T-cell (primary cell): ENCODE measurements around the gene HOTAIR. TPM values are rescaled to one million over a fixed set of nuclear protein-coding genes. Genes with fewer than 3 reads are reported as not detected.
A peak's percentile ranks its signal among the peaks of the same experiment; 100 is the strongest.

Experiments
- ATAC-seq, 4 experiments: fragments of 200-7000 bp in 3 of 4; fragments of 150-1000 bp in 1 of 4; cut with Tn5 transposase; replicated peaks in 1 of 4; 1 replicate in 3 of 4; 2 replicates in 1 of 4; pipeline ENCODE4 v1.10.0; 2021; ENCODE audit warnings: moderate library complexity in 3 of 4, mild to moderate bottlenecking in 2 of 4, moderate number of reproducible peaks in 1 of 4
- CTCF ChIA-PET, 2 donors: fragments of 300-600 bp; sonication (Branson Sonifier 250); formaldehyde crosslinking; loops; one replicate each; lab custom pipeline; 2022; ENCODE audit warnings: antibody characterized with exemption in 2 of 2; lab: Charles Lee
- POLR2A ChIA-PET, 2 donors: fragments of 300-600 bp; sonication (Branson Sonifier 250); formaldehyde crosslinking; loops; one replicate each; lab custom pipeline; 2022; ENCODE audit warnings: antibody characterized with exemption in 2 of 2; lab: Charles Lee
- DNase-seq, 35 experiments: peaks; one replicate each; pipeline versions ENCODE4 v3.0.0 to v3.0.0-alpha.2; 2013 to 2023
- H3K27ac ChIP-seq: one replicate; pipeline ENCODE4 v1.5.1; 2013; ENCODE audit warnings: low read length
- H3K27me3 ChIP-seq, 2 experiments: replicated peaks in 1 of 2; 1 replicate in 1 of 2; 2 replicates in 1 of 2; pipeline versions ENCODE4 v1.6.1 to v1.7.0; 2013; ENCODE audit warnings: low read length in 1 of 2, mixed read lengths in 1 of 2; ENCODE audit not compliant: control insufficient read depth in 2 of 2, insufficient read depth in 2 of 2; ENCODE audit errors: extremely low read depth in 1 of 2
- H3K36me3 ChIP-seq, 2 donors: 1 replicate in 1 of 2; 2 replicates in 1 of 2; pipeline versions ENCODE4 v1.6.1 to v1.7.0; 2013; ENCODE audit warnings: low read length in 1 of 2; ENCODE audit not compliant: control insufficient read depth in 2 of 2, insufficient read depth in 1 of 2; ENCODE audit errors: extremely low read depth in 1 of 2
- H3K4me1 ChIP-seq, 2 experiments: 1 replicate in 1 of 2; 2 replicates in 1 of 2; pipeline versions ENCODE4 v1.6.1 to v1.7.0; 2013; ENCODE audit warnings: low read length in 2 of 2, mixed read lengths in 1 of 2; ENCODE audit not compliant: insufficient read depth in 2 of 2, control insufficient read depth in 1 of 2; ENCODE audit errors: extremely low read depth in 1 of 2
- H3K4me3 ChIP-seq, 2 donors: 1 replicate in 1 of 2; 2 replicates in 1 of 2; pipeline versions ENCODE4 v1.5.1 to v1.7.0; 2013; ENCODE audit warnings: mild to moderate bottlenecking in 2 of 2, low read length in 1 of 2, moderate library complexity in 1 of 2; ENCODE audit not compliant: control insufficient read depth in 1 of 2; ENCODE audit errors: extremely low read depth in 1 of 2
- H3K9me3 ChIP-seq: 2 replicates; pipeline ENCODE4 v1.7.0; 2013
- H3K27ac Mint-ChIP-seq, 2 donors: one replicate each; pipeline ENCODE4 v1.8.0; 2020 to 2021; ENCODE audit warnings: mild to moderate bottlenecking in 2 of 2, mixed read lengths in 2 of 2
- H3K27me3 Mint-ChIP-seq, 2 donors: one replicate each; pipeline ENCODE4 v1.8.0; 2021 to 2022; ENCODE audit warnings: mixed read lengths in 2 of 2
- H3K36me3 Mint-ChIP-seq: one replicate; pipeline ENCODE4 v1.8.0; 2021; ENCODE audit warnings: mixed read lengths
- H3K4me1 Mint-ChIP-seq, 3 donors: one replicate each; pipeline ENCODE4 v1.8.0; 2020 to 2022; ENCODE audit warnings: mixed read lengths in 3 of 3, mild to moderate bottlenecking in 1 of 3
- H3K4me3 Mint-ChIP-seq, 3 donors: one replicate each; pipeline ENCODE4 v1.8.0; 2020 to 2022; ENCODE audit warnings: mild to moderate bottlenecking in 3 of 3, mixed read lengths in 3 of 3, moderate library complexity in 3 of 3
- H3K9me3 Mint-ChIP-seq, 3 donors: one replicate each; pipeline ENCODE4 v1.8.0; 2020 to 2022; ENCODE audit warnings: mixed read lengths in 3 of 3
- WGBS: methylation state at CpG from one replicate; pipeline ENCODE4 v1.1.5; 2013; ENCODE audit warnings: missing lambda C conversion rate; ENCODE audit not compliant: insufficient coverage; 5-methylcytosine and 5-hydroxymethylcytosine counted together
- total RNA-seq, 35 experiments: library from RNA in 6 of 35; stranded (reverse) in 6 of 35; fragments of 120-200 nt in 1 of 35; gene quantifications; one replicate each; pipeline versions ENCODE4 v1.2.1 to v1.2.4 and lab custom pipeline; 2013 to 2026

HOTAIR gene
- total RNA-seq, 5 donors from 2014 or later (not counting 1 experiment from before 2014, with no cell fraction given) = not detected

DNA sequence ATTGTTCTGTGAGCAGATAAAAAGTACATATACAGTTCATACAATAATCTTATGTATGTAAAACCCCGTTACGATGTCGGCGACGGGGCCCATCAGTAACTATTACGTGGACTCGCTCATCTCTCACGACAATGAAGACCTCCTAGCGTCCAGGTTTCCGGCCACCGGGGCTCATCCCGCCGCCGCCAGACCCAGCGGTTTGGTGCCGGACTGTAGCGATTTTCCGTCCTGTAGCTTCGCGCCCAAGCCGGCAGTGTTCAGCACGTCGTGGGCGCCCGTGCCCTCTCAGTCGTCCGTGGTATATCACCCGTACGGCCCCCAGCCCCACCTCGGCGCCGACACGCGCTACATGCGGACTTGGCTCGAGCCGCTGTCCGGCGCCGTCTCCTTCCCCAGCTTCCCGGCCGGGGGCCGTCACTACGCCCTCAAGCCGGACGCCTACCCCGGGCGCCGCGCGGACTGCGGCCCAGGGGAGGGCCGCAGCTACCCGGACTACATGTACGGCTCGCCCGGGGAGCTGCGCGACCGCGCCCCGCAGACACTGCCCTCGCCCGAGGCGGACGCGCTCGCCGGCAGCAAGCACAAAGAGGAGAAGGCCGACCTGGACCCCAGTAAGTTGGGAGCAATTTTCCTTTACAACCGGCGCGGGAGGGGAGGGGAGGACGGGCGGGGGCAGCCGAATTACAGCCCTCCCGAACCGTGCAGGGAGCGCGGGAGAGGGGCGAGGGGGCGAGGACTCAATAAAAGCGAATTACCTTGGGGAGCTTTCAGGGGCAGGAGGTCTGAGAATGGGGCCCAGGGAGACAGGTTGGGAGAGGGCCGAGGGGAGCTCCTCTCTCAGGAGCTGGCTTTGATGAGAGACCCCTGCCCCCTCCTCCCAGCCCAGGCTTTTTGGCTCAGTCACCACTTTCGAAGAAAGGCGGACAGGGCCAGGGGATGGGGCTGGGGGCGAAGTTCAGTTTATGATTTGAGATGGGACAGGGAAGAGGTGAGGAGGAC is 25.7 kb upstream of the HOTAIR start, which contains the start of gene HOXC9:
TSS of gene HOXC9 (plus strand) at position 46 of the 999 bp plus-strand sequence. CDS start at position 74, 28 bp downstream.
- peaks cover 6 to 40% of the 10 kb centered on the region in 2 experiments for H3K4me1 ChIP-seq
- H3K27ac ChIP-seq = no peak within 1 kb of the TSS
- POLR2A ChIA-PET = no interaction called here
- no peaks in the 10 kb centered on the region for H3K9me3 ChIP-seq
- WGBS = 6% methylated on average over 79 of the region's 87 CpGs
- Mint-ChIP-seq H3K9me3 (no peaks in the 10 kb centered on the region), H3K27ac (no peak within 1 kb of the TSS), H3K36me3 (no peaks in the 10 kb centered on the region), H3K27me3 (peaks cover 76 to 92% of the 10 kb centered on the region in 2 donors), H3K4me3 (peak within 1 kb of the TSS in 2 of 3 donors; percentile 47 to 64), H3K4me1 (peaks cover 17 to 31% (median 20%) of the 10 kb centered on the region in 3 donors)
- CTCF ChIA-PET = interaction anchor here (0.6 to 1.4 kb wide), 5 partner anchors 9 to 206 kb away, joined by 3 to 9 read pairs (median 5); partner anchors contain the start of gene HOXC8 (in 2 of the 2)
- DNase-seq (no peak), ATAC-seq (no peak)
- H3K27me3 ChIP-seq = peaks cover 5 to 99% of the 10 kb centered on the region in 2 experiments
- H3K4me3 ChIP-seq = peak within 1 kb of the TSS; percentile 14 to 74
- H3K36me3 ChIP-seq = no peaks in the 10 kb centered on the region

DNA sequence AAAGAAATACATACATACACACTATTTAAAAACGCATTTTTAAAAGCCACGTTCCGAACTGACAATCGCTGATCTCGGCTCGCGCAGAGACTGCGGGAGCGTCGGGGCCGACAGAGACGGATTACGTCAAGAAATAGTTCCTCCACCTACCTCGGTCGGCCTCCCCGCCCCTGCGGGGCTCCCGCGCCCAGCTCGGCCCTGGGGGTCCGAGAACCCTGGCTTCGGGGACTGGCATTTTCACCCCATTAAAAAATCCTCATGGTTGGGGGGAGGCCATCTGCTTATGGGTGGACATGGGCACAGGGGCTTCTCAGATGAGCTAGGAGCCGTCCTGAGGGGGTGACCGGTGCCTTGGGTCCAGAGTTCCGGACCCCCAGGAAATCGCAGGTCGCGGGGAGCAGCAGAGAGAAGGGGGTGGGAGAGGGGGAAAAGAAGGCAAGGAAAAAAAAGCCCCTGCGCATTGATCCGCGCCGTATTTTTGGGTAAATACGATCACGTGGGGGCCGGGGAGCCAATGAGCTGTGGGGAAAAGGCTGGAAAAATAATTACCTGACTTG is 24.9 kb upstream of the HOTAIR start:
- ATAC-seq (no peak), DNase-seq (no peak)
- Mint-ChIP-seq H3K4me3 (peak overlapping the region in 1 of 3 donors; percentile 64), H3K9me3 (no peaks in the 10 kb centered on the region), H3K36me3 (no peaks in the 10 kb centered on the region), H3K4me1 (peaks cover 24 to 36% (median 25%) of the 10 kb centered on the region in 3 donors), H3K27ac (no peak overlapping the region), H3K27me3 (peaks cover 78 to 92% of the 10 kb centered on the region in 2 donors)
- peak overlapping the region; percentile 14 to 74 for H3K4me3 ChIP-seq
- POLR2A ChIA-PET = no interaction called here
- WGBS = 4% methylated on average over 22 of the region's 35 CpGs
- H3K4me1 ChIP-seq = peaks cover 10 to 47% of the 10 kb centered on the region in 2 experiments
- H3K9me3 ChIP-seq = no peaks in the 10 kb centered on the region
- H3K36me3 ChIP-seq = no peaks in the 10 kb centered on the region
- CTCF ChIA-PET = interaction anchor here (0.5 to 1.4 kb wide), 6 partner anchors 9 to 901 kb away, joined by 3 to 9 read pairs (median 4); partner anchors contain the start of gene HOXC8 (in 2 of the 2)
- H3K27me3 ChIP-seq = peaks cover 3 to 99% of the 10 kb centered on the region in 2 experiments
- H3K27ac ChIP-seq = no peak overlapping the region

- ChIA-PET POLR2A (no interaction called here), CTCF (interaction anchor here in 1 of 2 donors (0.5 to 1.1 kb wide), 2 partner anchors 10 to 900 kb away, joined by 3 to 5 read pairs; partner anchors contain the start of gene HOXC8)
- no peaks in the 10 kb centered on the region for H3K36me3 ChIP-seq
- no peaks in the 10 kb centered on the region for H3K9me3 ChIP-seq
- DNase-seq (no peak), ATAC-seq (no peak)
- H3K4me3 ChIP-seq = no peak overlapping the region
- Mint-ChIP-seq H3K27ac (no peak overlapping the region), H3K27me3 (peaks cover 78 to 92% of the 10 kb centered on the region in 2 donors), H3K9me3 (no peaks in the 10 kb centered on the region), H3K4me3 (peak overlapping the region in 1 of 3 donors; percentile 64), H3K36me3 (no peaks in the 10 kb centered on the region), H3K4me1 (peaks cover 28 to 40% (median 32%) of the 10 kb centered on the region in 3 donors)
- no peak overlapping the region for H3K27ac ChIP-seq
- peaks cover 10 to 55% of the 10 kb centered on the region in 2 experiments for H3K4me1 ChIP-seq
- H3K27me3 ChIP-seq = peaks cover 6 to 99% of the 10 kb centered on the region in 2 experiments
- WGBS = no CpG with 5 or more reads among the region's 13 CpGs
These were observed 24.1 kb upstream of the HOTAIR start for GRCh38 chr12:53998900-53999236.

GRCh38 chr12:53998110-53998899 is 23.6 kb upstream of the HOTAIR start:
- Mint-ChIP-seq H3K4me1 (peaks cover 32 to 45% (median 35%) of the 10 kb centered on the region in 3 donors), H3K36me3 (no peaks in the 10 kb centered on the region), H3K27me3 (peaks cover 78 to 93% of the 10 kb centered on the region in 2 donors), H3K27ac (no peak overlapping the region), H3K9me3 (no peaks in the 10 kb centered on the region), H3K4me3 (peak overlapping the region in 1 of 3 donors; percentile 88)
- ChIA-PET POLR2A (interaction anchor here in 1 of 2 donors (0.7 kb wide), 1 partner anchor 204 kb away, joined by 5 read pairs; no protein-coding TSS in a partner anchor), CTCF (interaction anchor here (0.8 to 1.7 kb wide), 2 partner anchors 10 to 216 kb away, joined by 3 to 8 read pairs; no protein-coding TSS in a partner anchor)
- Histone ChIP-seq H3K27me3 (peaks cover 9 to 99% of the 10 kb centered on the region in 2 experiments), H3K27ac (no peak overlapping the region), H3K4me3 (no peak overlapping the region), H3K9me3 (no peaks in the 10 kb centered on the region), H3K36me3 (no peaks in the 10 kb centered on the region), H3K4me1 (peaks cover 10 to 56% of the 10 kb centered on the region in 2 experiments)
- ATAC-seq (no peak), DNase-seq (no peak)
- no CpG with 5 or more reads among the region's 11 CpGs for WGBS

GRCh38 chr12:53997204-53998109 is 22.7 kb upstream of the HOTAIR start:
- no peak overlapping the region for H3K27ac ChIP-seq
- Mint-ChIP-seq H3K36me3 (no peaks in the 10 kb centered on the region), H3K4me3 (peak overlapping the region in 2 of 3 donors; percentile 51 to 88), H3K27me3 (peaks cover 76 to 91% of the 10 kb centered on the region in 2 donors), H3K9me3 (no peaks in the 10 kb centered on the region), H3K27ac (no peak overlapping the region), H3K4me1 (peaks cover 32 to 44% (median 35%) of the 10 kb centered on the region in 3 donors)
- H3K4me3 ChIP-seq = no peak overlapping the region
- CTCF ChIA-PET = interaction anchor here (0.5 to 1.7 kb wide), 3 partner anchors 9 to 217 kb away, joined by 3 to 8 read pairs (median 3); no protein-coding TSS in a partner anchor
- no peak for ATAC-seq
- DNase-seq = no peak
- no peaks in the 10 kb centered on the region for H3K9me3 ChIP-seq
- peaks cover 10 to 56% of the 10 kb centered on the region in 2 experiments for H3K4me1 ChIP-seq
- H3K27me3 ChIP-seq = peaks cover 11 to 98% of the 10 kb centered on the region in 2 experiments
- WGBS = 10% methylated on average over 29 of the region's 35 CpGs
- POLR2A ChIA-PET = interaction anchor here in 1 of 2 donors (0.7 kb wide), 1 partner anchor 205 kb away, joined by 5 read pairs; no protein-coding TSS in a partner anchor
- H3K36me3 ChIP-seq = no peaks in the 10 kb centered on the region
